ENCODE data around the gene CD7. TPM values are rescaled to one million over a fixed set of nuclear protein-coding genes. Genes with fewer than 3 reads are reported as not detected.

CD7 gene
- total RNA-seq, 1 donor from 2014 or later = 1.4 TPM

GRCh38 chr17:82301916-82302567, 15.4 kb downstream of the CD7 start:
- H3K27ac Mint-ChIP-seq = no peak overlapping the region
- TF ChIP-seq CTCF (conservative IDR thresholded peaks at IDR 0.05) = no peak
- H3K4me3 Mint-ChIP-seq = no peak overlapping the region

GRCh38 chr17:82301300-82301915, 16.0 kb downstream of the CD7 start:
- Mint-ChIP-seq H3K4me1 (ENCODE audit: unreplicated experiment) (peaks cover 4% of the 10 kb centered on the region), H3K9me3 (no peaks in the 10 kb centered on the region), H3K36me3 (no peaks in the 10 kb centered on the region), H3K27ac (no peak overlapping the region), H3K27me3 (no peaks in the 10 kb centered on the region), H3K4me3 (no peak overlapping the region)
- DNase-seq (ENCODE audit: extremely low spot score, unreplicated experiment) = no peak
- TF ChIP-seq CTCF (conservative IDR thresholded peaks at IDR 0.05) = no peak

More at GRCh38 chr17:82301916-82302567, 15.4 kb downstream of the CD7 start:
- no peak for DNase-seq (ENCODE audit: extremely low spot score, unreplicated experiment)
- Mint-ChIP-seq H3K27me3 (no peaks in the 10 kb centered on the region), H3K9me3 (no peaks in the 10 kb centered on the region), H3K4me1 (ENCODE audit: unreplicated experiment) (peaks cover 4% of the 10 kb centered on the region), H3K36me3 (no peaks in the 10 kb centered on the region)

- H3K4me3 Mint-ChIP-seq = no peak overlapping the region
- no peaks in the 10 kb centered on the region for H3K27me3 Mint-ChIP-seq
- H3K36me3 Mint-ChIP-seq = no peaks in the 10 kb centered on the region
- H3K27ac Mint-ChIP-seq = no peak overlapping the region
- no peak for DNase-seq (ENCODE audit: extremely low spot score, unreplicated experiment)
- H3K9me3 Mint-ChIP-seq = no peaks in the 10 kb centered on the region
- TF ChIP-seq CTCF (conservative IDR thresholded peaks at IDR 0.05) = peak; percentile 80
- H3K4me1 Mint-ChIP-seq (ENCODE audit: unreplicated experiment) = peaks cover 4% of the 10 kb centered on the region
These were observed 16.6 kb downstream of the CD7 start for GRCh38 chr17:82300707-82301270.

GRCh38 chr17:82300228-82300627, 17.2 kb downstream of the CD7 start:
- DNase-seq (ENCODE audit: extremely low spot score, unreplicated experiment) = no peak
- TF ChIP-seq CTCF (conservative IDR thresholded peaks at IDR 0.05) = no peak
- peak overlapping the region; percentile 46 for H3K27ac Mint-ChIP-seq
- no peaks in the 10 kb centered on the region for H3K9me3 Mint-ChIP-seq
- H3K4me1 Mint-ChIP-seq (ENCODE audit: unreplicated experiment) = peaks cover 8% of the 10 kb centered on the region
- H3K27me3 Mint-ChIP-seq = no peaks in the 10 kb centered on the region
- H3K36me3 Mint-ChIP-seq = no peaks in the 10 kb centered on the region
- no peak overlapping the region for H3K4me3 Mint-ChIP-seq

- no peak for TF ChIP-seq CTCF (conservative IDR thresholded peaks at IDR 0.05)
- Mint-ChIP-seq H3K4me1 (ENCODE audit: unreplicated experiment) (peaks cover 13% of the 10 kb centered on the region), H3K4me3 (no peak overlapping the region), H3K36me3 (no peaks in the 10 kb centered on the region), H3K9me3 (no peaks in the 10 kb centered on the region), H3K27ac (no peak overlapping the region), H3K27me3 (no peaks in the 10 kb centered on the region)
- DNase-seq (ENCODE audit: extremely low spot score, unreplicated experiment) = no peak
These were observed 18.0 kb downstream of the CD7 start for GRCh38 chr17:82299452-82299851.

Data from type B pancreatic cell (in vitro differentiated cells).